Occipital lobe (tissue), 1 donor: ENCODE results near the gene AQP6. TPM values are rescaled to one million over a fixed set of nuclear protein-coding genes. Genes with fewer than 3 reads are reported as not detected.

ENCODE experiments used
- total RNA-seq: library from RNA; depleted of rRNA; stranded (reverse); fragments of >200 nt; gene quantifications from one replicate; pipeline ENCODE4 v1.2.3, GENCODE V29; 2014

The AQP6 gene
- total RNA-seq, 1 donor from 2014 or later: 0.62 TPM

Other genes with a start within 250 kb of the AQP6 start
- 256 TPM for gene TMBIM6, start 231.4 kb upstream of the AQP6 start, total RNA-seq
- gene NCKAP5L, start 144.5 kb upstream of the AQP6 start, total RNA-seq: 10.3 TPM
- 7.2 TPM for gene BCDIN3D, start 129.8 kb upstream of the AQP6 start, total RNA-seq
- 22.3 TPM for gene FAIM2, start 69.0 kb upstream of the AQP6 start, total RNA-seq
- gene AQP2, start 22.2 kb upstream of the AQP6 start, total RNA-seq: not detected
- gene AQP5, start 11.1 kb upstream of the AQP6 start, total RNA-seq: 0.62 TPM
- 22.0 TPM for gene RACGAP1, start 52.5 kb downstream of the AQP6 start, total RNA-seq
- gene ASIC1, start 84.6 kb downstream of the AQP6 start, total RNA-seq: 16.2 TPM
- gene SMARCD1, start 112.4 kb downstream of the AQP6 start, total RNA-seq: 49.3 TPM
- gene GPD1, start 131.1 kb downstream of the AQP6 start, total RNA-seq: 14.2 TPM
- gene COX14, start 139.3 kb downstream of the AQP6 start, total RNA-seq: 11.1 TPM
- gene CERS5, start 194.4 kb downstream of the AQP6 start, total RNA-seq: 115 TPM